AML-193 (cell line): ENCODE data around the gene ANXA2R.
"Not testable (repeated sequence)": the region's sequence is repeated elsewhere in the genome, so short reads cannot be mapped to it uniquely, and the experiment has no call there.

Source experiments
- DNase-seq, 2 experiments: peaks; one replicate each; lab custom pipeline; 2025; lab: John Stamatoyannopoulos, UW

The ANXA2R gene

GRCh38 chr5:43040287-43041098, at the start of gene ANXA2R:
Gene ANXA2R, minus strand, starts transcription at chr5:43040319. Its CDS starts 273 bp downstream, at chr5:43040046.
- DNase-seq, result peak; percentile 94 to 95

GRCh38 chr5:43086118-43086908, 46.2 kb upstream of the ANXA2R start:
- not testable (repeated sequence) for DNase-seq

GRCh38 chr5:43085453-43085852, 45.3 kb upstream of the ANXA2R start:
- no peak for DNase-seq

GRCh38 chr5:43084468-43084867, 44.3 kb upstream of the ANXA2R start:
- DNase-seq, result not testable (repeated sequence)

GRCh38 chr5:43081345-43081744, 41.2 kb upstream of the ANXA2R start:
- DNase-seq, result not testable (repeated sequence)

- DNase-seq, result no peak
Measured at GRCh38 chr5:43078956-43079355, 38.8 kb upstream of the ANXA2R start.

GRCh38 chr5:43077446-43078191, 37.5 kb upstream of the ANXA2R start:
- DNase-seq, result not testable (repeated sequence)

- no peak for DNase-seq
Measured at GRCh38 chr5:43075319-43076293, 35.5 kb upstream of the ANXA2R start.

- DNase-seq, result no peak
Measured at GRCh38 chr5:43074987-43075318, 34.8 kb upstream of the ANXA2R start.

GRCh38 chr5:43073597-43074546, 33.8 kb upstream of the ANXA2R start:
- DNase-seq, result peak; percentile 29 to 43

GRCh38 chr5:43069401-43069720, 29.2 kb upstream of the ANXA2R start:
- DNase-seq, result not testable (repeated sequence)

- no peak for DNase-seq
Measured at GRCh38 chr5:43068037-43068436, 27.9 kb upstream of the ANXA2R start.

- peak; percentile 76 to 78 for DNase-seq
Measured at GRCh38 chr5:43066799-43067741, 27.0 kb upstream of the ANXA2R start.

GRCh38 chr5:43065948-43066798, 26.1 kb upstream of the ANXA2R start:
- DNase-seq, result peak in 1 of 2 experiments; percentile 55

GRCh38 chr5:43065387-43065947, 25.3 kb upstream of the ANXA2R start:
- peak; percentile 30 to 43 for DNase-seq

- peak; percentile 46 to 48 for DNase-seq
Measured at GRCh38 chr5:43063721-43064171, 23.6 kb upstream of the ANXA2R start.

GRCh38 chr5:43061352-43062075, 21.4 kb upstream of the ANXA2R start:
- no peak for DNase-seq
